AG10803 (cell line): ENCODE results near the gene RHEB.
A peak's percentile ranks its signal among the peaks of the same experiment; 100 is the strongest.

ENCODE experiments used
- DNase-seq: peaks from one replicate; pipeline ENCODE4 v3.0.0; 2010; ENCODE audit warnings: low read depth
- H3K4me3 ChIP-seq: 2 replicates; pipeline ENCODE4 v1.5.1; 2011; ENCODE audit warnings: mild to moderate bottlenecking, low read length, control low read depth
- TF ChIP-seq, protein P1 (sequence below): conservative IDR thresholded peaks from 2 replicates; pipeline ENCODE4 v1.5.1; 2011; ENCODE audit warnings: mild to moderate bottlenecking, low read length, control low read depth, inconsistent platforms

Gene RHEB

DNA sequence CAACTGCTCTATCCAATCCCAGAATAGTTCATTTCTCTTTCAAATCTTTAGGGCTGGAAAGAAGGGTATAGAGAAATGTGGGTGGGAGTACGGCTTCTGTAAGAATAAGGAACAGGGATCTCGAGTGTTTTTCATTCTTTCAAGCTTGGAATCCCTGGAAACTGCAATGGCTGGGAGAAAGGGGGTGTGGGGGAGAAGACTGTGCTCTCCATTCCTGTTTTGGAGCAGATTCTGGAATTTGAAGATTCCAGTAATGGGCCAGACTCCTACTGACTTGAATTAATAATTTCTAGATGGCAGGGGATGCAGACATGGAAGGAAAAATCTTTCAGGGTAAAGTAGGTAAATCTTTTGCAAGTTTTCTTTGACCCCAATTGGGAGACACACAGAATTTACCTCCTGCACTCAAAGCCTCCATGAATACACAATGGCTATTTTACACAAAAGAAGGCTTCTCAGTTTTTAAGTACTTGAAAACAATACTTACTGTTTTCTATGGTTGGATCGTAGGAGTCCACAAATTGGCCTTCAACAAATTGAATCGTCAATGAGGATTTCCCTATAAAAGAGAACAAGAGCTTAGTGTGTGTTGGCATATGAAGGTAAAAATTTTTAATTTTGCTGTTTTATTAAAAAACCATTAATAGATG lies 29.1 kb downstream of the RHEB start:
- peak; percentile 51 for DNase-seq
- TF ChIP-seq, protein P1, sequence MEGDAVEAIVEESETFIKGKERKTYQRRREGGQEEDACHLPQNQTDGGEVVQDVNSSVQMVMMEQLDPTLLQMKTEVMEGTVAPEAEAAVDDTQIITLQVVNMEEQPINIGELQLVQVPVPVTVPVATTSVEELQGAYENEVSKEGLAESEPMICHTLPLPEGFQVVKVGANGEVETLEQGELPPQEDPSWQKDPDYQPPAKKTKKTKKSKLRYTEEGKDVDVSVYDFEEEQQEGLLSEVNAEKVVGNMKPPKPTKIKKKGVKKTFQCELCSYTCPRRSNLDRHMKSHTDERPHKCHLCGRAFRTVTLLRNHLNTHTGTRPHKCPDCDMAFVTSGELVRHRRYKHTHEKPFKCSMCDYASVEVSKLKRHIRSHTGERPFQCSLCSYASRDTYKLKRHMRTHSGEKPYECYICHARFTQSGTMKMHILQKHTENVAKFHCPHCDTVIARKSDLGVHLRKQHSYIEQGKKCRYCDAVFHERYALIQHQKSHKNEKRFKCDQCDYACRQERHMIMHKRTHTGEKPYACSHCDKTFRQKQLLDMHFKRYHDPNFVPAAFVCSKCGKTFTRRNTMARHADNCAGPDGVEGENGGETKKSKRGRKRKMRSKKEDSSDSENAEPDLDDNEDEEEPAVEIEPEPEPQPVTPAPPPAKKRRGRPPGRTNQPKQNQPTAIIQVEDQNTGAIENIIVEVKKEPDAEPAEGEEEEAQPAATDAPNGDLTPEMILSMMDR: no peak
- H3K4me3 ChIP-seq: no peak overlapping the region

DNA sequence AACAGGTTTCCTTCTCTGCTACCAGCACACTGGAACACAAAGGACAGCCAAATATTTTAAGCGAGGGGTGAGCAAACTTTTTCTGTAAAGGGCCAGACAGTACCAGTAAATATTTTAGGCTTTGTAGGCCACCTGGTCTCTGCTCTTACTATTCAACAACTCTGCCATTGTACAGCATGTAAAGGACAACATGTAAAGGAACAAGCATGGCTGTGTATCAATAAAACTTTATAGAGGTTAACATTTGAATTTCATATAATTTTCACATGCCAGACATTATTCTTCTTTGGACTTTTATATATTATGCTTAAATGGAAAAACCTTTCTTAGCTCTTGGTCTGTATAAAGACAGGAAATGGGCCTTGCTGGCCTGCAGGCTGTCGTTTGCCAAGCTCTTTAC lies 30.2 kb downstream of the RHEB start:
- DNase-seq: no peak
- TF ChIP-seq, protein P1: no peak
- no peak overlapping the region for H3K4me3 ChIP-seq

DNA sequence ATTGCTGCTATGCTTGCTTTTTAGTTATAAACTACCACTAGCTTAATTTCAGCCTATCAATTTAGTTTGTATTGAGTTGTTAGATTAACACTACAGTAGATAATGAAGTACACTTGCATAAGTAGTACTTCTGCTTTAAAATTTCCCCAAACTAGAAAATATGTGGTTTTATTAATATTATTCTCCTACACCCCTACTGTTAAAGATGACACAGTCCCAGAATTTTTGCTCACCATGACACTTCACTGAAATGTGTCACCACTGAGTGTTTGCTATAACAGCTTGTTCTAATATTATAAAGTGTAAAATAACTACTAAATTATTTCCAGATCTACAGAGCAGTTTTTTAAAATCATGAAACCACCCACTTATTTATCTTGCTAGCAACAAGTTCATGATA lies 31.6 kb downstream of the RHEB start:
- no peak for DNase-seq
- H3K4me3 ChIP-seq: no peak overlapping the region
- TF ChIP-seq, protein P1: no peak

DNA sequence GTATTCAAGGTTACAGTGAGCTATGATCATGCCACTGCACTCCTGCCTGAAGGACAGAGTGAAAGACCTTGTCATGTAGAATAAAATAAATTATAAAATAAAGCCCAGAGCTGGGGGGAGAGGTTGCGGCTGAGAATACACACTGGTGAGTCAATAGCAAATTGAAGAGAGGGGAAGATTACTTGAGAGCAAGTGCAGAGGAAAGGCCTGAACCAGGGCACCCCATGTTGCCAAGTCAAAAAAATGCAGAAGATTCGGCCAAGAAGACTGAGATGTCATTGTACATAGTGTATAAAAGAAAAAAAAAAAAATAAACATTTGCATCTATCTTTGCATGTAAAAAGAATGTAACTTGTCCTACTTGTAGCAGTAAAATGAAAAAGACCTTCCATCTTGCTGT lies 32.5 kb downstream of the RHEB start:
- DNase-seq: peak; percentile 29
- TF ChIP-seq, protein P1: no peak
- no peak overlapping the region for H3K4me3 ChIP-seq

DNA sequence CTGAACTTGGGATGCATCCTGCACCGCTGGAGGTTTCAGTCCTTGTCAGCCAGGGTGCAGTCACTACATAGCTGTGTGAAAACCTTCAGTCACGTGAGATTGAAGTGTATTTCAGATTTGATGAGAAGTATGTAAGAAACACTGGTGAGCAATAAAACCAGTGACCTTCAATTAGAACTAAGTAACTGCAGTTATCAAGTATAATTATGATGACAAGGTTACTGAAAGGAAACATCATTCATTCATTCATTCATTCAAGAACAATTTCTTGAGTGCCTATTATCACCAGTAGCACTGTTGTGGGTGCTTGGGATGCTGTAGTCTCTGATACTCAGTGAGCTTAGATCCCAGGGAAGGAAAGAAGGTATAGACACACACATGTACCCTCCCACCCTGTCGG lies 33.6 kb downstream of the RHEB start:
- H3K4me3 ChIP-seq: no peak overlapping the region
- no peak for DNase-seq
- TF ChIP-seq, protein P1: no peak

DNA sequence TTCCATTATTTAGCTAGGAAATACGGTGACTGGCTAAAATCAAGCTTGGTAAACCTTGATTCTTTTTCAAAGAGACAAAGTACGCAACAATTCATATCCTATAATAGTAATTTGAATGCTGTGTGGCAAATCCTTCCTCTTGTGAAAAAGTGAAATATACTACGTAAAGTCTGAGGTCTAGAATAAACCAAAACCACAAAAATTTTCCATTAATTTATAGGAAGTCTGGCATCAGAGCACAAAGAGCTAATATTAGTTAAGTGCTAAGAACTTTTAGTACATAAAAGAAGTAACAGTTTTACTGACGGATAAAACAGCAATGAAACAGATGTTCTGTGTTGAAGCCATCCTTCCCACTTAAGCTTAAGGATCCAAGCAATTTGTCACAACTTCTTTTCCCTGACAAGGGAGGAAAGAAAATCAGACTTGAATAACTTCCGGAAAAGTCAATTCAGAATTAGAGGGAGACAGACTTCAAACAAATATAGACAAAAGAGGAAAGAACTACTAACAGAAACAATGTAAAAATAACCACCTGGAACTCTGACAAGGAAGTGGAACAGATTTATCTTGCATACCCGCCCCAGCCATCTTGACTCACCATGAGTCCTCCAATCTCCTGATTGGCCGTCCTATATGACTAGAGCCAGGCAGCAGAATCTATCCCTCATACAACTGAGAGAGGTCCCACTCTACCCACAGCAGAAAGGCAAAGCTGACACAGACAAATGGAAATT lies 34.6 kb downstream of the RHEB start:
- TF ChIP-seq, protein P1: 0 out of 2 replicates have a peak, but pooled peaks have one; percentile 7
- peak; percentile 71 for DNase-seq
- H3K4me3 ChIP-seq: no peak overlapping the region

DNA sequence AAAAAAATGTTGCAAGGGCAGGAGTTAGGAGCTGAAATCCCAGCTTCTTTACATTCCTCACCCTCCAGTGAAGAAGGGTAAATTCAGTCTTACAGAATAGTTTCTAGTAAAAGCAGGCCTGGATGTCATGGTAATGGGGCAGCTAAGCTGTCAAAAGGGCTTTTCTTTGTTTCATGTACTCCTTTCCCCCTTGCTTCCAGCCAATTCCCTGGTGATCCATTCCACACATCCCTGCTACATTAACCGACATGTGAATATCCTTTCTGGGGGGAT lies 36.0 kb downstream of the RHEB start:
- H3K4me3 ChIP-seq: no peak overlapping the region
- DNase-seq: no peak
- TF ChIP-seq, protein P1: no peak
